Measurements from ENCODE around the gene PRKAR1A. TPM values are rescaled to one million over a fixed set of nuclear protein-coding genes. Genes with fewer than 3 reads are reported as not detected.

Gene PRKAR1A
- total RNA-seq, 4 donors from 2014 or later: 388 to 501 (median 431) TPM

DNA sequence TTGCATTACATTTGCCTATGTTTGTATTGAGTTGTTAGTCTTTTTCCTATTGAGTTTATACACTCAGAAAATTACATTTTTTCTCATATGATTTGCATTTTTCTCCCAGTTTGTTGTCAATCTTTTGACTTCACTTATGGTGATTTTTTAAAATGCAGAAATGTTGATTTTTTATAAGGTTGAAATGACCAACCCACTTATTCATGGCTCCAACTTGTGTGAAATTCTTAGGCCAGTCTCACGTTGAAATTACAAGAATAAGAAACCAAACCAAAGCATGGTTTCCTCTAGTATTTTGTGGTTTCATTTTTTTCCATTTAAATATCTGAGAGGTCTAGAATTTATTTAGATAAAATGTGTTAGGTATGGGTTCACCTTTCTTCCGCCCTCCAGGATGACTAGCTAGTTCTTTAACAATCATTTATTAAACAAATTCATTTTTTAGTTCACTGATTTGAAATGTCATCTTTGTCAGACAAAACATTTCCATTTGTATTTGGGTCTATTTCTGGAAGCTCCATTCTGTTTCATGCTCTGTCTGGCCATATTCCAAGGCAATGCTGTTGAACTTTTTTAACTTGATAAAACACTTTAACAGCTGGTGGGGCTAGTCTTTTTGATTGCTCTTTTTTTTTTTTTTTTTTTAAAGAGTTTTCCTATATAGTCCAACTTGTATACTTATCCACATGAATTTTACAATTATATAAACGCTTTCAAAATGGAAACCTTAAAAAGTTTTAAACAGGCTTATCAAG lies 48.9 kb downstream of the PRKAR1A start:
- TF ChIP-seq, protein P1, sequence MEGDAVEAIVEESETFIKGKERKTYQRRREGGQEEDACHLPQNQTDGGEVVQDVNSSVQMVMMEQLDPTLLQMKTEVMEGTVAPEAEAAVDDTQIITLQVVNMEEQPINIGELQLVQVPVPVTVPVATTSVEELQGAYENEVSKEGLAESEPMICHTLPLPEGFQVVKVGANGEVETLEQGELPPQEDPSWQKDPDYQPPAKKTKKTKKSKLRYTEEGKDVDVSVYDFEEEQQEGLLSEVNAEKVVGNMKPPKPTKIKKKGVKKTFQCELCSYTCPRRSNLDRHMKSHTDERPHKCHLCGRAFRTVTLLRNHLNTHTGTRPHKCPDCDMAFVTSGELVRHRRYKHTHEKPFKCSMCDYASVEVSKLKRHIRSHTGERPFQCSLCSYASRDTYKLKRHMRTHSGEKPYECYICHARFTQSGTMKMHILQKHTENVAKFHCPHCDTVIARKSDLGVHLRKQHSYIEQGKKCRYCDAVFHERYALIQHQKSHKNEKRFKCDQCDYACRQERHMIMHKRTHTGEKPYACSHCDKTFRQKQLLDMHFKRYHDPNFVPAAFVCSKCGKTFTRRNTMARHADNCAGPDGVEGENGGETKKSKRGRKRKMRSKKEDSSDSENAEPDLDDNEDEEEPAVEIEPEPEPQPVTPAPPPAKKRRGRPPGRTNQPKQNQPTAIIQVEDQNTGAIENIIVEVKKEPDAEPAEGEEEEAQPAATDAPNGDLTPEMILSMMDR (IDR thresholded peaks at IDR 0.05; ENCODE audit: low read depth): no peak

DNA sequence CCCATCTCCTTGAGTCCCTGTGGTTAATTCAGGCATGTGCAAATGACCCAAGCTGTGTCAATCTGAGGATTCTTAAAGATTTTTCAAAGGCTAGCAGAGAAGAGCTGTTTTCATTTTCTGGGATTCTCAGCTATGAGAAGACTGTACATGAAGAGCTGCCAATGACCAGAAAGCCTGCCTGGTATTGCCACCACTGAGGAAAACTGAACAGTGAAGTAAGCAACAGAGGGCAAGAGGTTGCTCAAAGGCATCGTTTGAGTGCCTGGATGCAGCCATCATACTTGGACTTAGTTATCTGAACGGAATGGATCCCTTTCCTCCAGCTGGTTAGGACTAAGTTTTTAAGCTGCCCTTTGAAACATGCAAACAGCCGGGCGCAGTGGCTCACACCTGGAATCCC lies 50.5 kb downstream of the PRKAR1A start:
- TF ChIP-seq, protein P1 (IDR thresholded peaks at IDR 0.05; ENCODE audit: low read depth): no peak

DNA sequence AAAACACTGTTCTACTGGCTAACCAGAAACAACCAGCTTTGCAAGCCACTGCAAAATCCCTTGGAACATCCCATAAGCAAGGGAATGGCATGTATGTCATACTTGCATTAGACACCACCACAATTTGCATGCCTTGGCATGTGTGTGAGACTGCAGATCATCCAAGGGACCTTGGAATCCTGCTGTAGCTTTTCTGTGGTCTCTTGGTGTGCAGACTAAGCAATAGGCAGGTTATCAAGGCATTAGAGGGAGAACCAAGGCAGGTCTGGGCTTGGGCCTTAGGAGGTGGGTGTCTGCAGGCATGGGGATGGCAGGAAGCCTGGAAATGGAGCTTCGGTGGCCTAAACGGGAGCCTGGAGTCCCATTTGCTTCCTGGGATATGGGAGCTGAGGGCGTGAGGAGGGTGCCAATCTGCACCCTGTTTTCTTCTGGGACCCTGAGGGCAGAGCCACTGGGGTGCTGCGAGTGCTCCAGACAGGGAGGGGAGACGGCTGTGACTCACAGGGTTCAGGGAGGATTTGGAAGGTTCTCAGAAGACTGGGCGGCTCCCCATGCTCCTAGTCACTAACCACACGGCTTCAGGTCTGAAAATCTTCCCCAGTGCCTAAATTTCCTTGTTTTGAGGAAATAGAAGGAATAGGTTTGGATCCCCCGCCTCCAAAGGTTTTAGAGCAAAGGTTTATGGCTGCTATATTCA lies 52.3 kb downstream of the PRKAR1A start:
- TF ChIP-seq, protein P1 (IDR thresholded peaks at IDR 0.05; ENCODE audit: low read depth): no peak

DNA sequence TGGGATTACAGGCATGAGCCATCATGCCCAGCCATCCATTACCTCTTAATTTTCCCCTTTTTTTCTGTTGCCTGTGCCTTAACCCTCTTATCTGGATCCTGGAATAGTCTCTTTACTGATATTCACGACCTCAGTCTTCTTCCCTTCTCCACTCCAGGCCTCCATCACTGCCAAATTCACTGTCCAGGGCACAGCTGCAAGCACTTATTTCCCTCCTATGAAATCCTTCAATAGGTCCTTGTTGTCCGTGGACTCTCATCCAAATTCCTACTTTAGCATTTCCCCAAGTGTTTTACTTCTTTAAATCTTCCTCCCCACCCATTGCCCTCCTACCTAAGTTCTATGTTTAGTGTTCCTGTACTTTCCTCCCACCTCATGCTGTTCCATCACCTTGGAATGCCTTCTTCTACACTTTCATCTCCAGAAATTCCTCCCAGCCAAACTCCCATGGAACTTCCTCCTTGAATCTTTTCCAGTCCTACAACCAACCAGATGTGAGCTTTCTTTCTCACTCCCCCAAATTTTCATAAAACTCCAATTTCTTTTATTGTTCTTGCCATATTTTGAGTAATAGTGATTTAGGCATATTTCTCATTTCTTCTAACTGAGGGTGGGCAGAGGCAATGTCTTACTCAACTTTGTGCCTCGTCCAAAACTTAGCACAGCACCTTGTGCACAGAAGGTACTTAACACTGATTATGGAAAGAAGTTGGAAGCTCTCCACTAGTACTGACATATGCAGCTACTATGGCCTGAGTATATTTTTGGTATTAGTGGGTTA lies 53.6 kb downstream of the PRKAR1A start:
- TF ChIP-seq, protein P1 (IDR thresholded peaks at IDR 0.05; ENCODE audit: low read depth): no peak

DNA sequence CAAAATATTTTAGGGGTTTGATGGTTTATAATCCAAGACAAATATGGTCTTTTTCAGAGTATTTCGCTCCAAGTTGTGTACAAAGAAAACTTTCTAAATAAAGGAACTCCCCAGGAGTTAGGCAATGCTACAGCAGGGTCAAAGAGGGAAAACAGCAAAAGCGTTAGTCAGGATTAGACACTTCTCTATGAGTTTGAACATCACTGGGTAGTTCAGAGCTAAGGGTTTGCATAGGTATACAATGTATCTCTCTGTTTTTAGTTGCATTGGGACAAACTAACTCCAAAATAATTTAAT lies 54.2 kb downstream of the PRKAR1A start:
- TF ChIP-seq, protein P1 (IDR thresholded peaks at IDR 0.05; ENCODE audit: low read depth): no peak

DNA sequence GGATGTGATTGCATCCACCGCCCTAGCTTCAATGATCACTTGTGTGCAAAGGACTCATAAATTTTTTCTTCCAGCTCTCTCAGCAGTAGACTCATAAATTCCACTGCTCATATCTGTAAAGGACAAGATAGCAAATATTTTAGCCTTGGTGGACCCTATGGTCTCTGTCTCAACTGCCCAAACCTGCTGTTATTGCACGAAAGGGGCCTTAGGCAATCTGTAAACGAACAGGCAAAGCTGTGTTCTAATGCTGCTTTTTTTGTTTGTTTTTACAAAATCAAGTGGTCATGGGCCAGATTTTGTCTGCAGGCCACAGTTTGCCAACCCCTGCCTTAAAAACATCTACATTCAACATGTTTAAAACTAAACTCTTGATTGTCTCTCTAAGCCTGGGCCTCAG lies 54.8 kb downstream of the PRKAR1A start:
- TF ChIP-seq, protein P1 (IDR thresholded peaks at IDR 0.05; ENCODE audit: low read depth): no peak

DNA sequence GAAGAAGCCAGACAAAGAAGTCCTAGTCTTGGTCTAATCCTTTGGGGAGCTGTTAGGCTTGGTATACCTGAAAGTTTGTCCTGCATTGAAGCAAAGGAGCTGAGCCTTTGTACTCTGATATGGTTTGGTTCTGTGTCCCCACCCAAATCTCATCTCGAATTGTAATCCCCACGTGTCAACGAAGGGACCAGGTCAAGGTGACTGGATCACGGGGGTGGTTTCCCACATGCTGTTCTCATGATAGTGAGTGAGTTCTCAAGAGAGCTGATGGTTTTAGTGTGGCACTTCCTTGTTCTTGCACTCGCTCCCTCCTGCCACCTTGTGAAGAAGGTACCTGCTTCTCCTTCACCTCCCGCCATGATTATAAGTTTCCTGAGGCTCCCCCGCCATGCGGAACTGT lies 55.4 kb downstream of the PRKAR1A start:
- TF ChIP-seq, protein P1 (IDR thresholded peaks at IDR 0.05; ENCODE audit: low read depth): no peak

Data from subcutaneous adipose tissue (tissue), 4 donors.